DMS114 treated with DMSO at 0.1 percent for 48 hours (cell line): ENCODE measurements around the gene CLGN.

Experiments
- DNase-seq: peaks from one replicate; lab custom pipeline; 2025; ENCODE audit not compliant: unreplicated experiment; lab: John Stamatoyannopoulos, UW

The CLGN gene

GRCh38 chr4:140382732-140383131, 44.7 kb downstream of the CLGN start:
- DNase-seq, result no peak

GRCh38 chr4:140374130-140374477, 53.3 kb downstream of the CLGN start:
- DNase-seq, result no peak

GRCh38 chr4:140373328-140374129, 53.9 kb downstream of the CLGN start, which contains the start of gene SCOC:
Gene SCOC (plus strand): TSS chr4:140373646. CDS start chr4:140379171, 5,525 bp downstream.
- DNase-seq, result peak; percentile 95

GRCh38 chr4:140372751-140373327, 54.6 kb downstream of the CLGN start:
- no peak for DNase-seq

GRCh38 chr4:140368686-140369085, 58.8 kb downstream of the CLGN start:
- no peak for DNase-seq

GRCh38 chr4:140367738-140368137, 59.7 kb downstream of the CLGN start:
- no peak for DNase-seq

- no peak for DNase-seq
Measured at GRCh38 chr4:140363558-140363957, 63.9 kb downstream of the CLGN start.

- no peak for DNase-seq
Measured at GRCh38 chr4:140363051-140363450, 64.4 kb downstream of the CLGN start.

- DNase-seq, result no peak
Measured at GRCh38 chr4:140361099-140361498, 66.3 kb downstream of the CLGN start.

GRCh38 chr4:140359562-140360427, 67.7 kb downstream of the CLGN start:
- DNase-seq, result peak; percentile 17

GRCh38 chr4:140358281-140358680, 69.2 kb downstream of the CLGN start:
- DNase-seq, result no peak

- DNase-seq, result no peak
Measured at GRCh38 chr4:140357868-140358267, 69.6 kb downstream of the CLGN start.

- DNase-seq, result no peak
Measured at GRCh38 chr4:140355288-140355687, 72.2 kb downstream of the CLGN start.

GRCh38 chr4:140353786-140354185, 73.7 kb downstream of the CLGN start:
- no peak for DNase-seq

GRCh38 chr4:140351093-140352075, 76.1 kb downstream of the CLGN start:
- DNase-seq, result no peak

GRCh38 chr4:140349816-140350215, 77.6 kb downstream of the CLGN start:
- no peak for DNase-seq

GRCh38 chr4:140346136-140346535, 81.3 kb downstream of the CLGN start:
- DNase-seq, result no peak

- DNase-seq, result no peak
Measured at GRCh38 chr4:140344621-140345020, 82.8 kb downstream of the CLGN start.

GRCh38 chr4:140344101-140344500, 83.3 kb downstream of the CLGN start:
- DNase-seq, result no peak

- DNase-seq, result no peak
Measured at GRCh38 chr4:140343303-140343702, 84.1 kb downstream of the CLGN start.

- DNase-seq, result no peak
Measured at GRCh38 chr4:140342620-140343019, 84.8 kb downstream of the CLGN start.
